Stimulated activated CD8-positive, alpha-beta memory T cell treated with anti-CD3 and anti-CD28 coated beads, Interleukin-15, amount 100 ng/mL, for 48 hours (primary cell): Measurements from ENCODE around the gene TMEM203.

ENCODE experiments used
- DNase-seq, 2 donors: peaks; one replicate each; pipeline ENCODE4 v3.0.0-alpha.2; 2020; ENCODE audit warnings: low read depth in 2 of 2

Gene TMEM203

DNA sequence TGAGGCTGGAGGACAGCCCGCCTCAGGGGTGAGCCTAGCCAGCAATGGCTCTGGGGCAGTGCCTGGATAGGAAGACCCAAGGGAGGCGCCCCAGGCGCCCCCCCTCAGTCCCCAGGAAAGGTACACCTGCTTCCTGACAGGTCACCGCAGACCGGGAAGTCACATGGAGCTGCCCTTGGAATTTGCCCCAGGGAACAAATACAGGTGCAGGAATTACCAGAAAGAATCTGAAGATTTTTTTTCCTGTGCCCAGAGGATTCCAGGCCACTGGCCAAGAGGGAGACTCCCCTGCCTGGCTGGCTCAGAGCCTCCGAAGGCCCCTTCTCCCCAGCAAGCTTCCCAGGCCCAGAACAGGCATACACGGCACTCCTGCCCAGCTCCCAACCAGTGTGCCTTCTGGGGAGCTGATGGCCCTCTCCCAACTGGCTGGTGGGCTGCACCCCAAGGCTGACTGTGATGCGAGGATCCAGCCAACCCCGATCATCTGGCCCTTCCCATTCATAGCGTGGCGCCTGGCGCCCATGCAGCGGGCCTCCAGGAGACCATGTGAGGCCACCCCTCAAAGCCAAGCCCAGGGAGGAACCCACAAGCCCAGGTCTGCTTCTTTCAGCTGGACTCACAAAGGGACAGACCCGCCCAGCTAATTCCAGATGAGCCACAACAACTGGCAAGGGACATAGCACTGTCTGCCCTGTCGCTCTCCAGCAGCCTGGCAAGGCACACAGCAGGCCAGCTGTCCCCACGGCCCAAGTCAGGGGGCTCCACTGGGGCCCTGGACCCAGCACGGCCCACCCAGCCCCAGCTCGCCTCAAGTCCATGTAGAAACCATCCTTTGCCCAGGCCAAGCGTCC, 7.2 kb downstream of the TMEM203 start:
- DNase-seq: no peak

DNA sequence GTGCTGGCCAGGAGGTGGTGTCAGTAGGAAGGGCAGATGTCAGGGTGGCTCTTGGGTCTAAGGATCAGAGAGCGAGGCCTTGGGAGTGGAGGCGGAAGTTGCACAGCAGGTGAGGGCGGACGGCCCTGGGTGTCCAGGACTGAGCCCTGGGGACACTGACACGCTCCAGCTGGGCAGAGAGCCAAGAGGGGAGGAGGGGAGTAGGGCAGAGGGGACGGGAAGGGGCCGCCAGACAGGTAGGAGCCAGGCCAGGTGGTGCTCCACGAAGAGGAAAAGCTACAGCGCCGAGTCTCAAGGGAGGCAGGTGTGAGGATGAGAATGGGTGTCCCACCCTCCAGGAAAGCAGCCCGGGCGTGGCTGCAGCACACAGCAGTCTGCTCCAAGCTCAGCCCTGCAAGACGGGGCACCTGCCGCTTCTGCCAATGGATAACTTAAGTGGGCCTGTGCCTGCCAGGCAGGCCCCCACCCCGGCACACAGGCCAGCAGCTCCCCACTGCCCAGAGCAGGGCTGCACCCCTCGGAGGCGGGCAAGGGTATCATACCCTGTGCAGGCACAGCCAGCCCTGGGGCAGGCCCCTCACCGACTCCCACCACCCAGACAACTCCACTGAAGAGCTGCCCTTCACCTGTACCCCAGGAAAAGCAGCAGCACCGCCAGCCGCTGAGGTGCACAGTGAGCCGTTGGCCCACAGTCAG, 9.8 kb downstream of the TMEM203 start:
- DNase-seq: no peak

- no peak for DNase-seq
These were observed 10.5 kb downstream of the TMEM203 start for GRCh38 chr9:137194909-137195308.

GRCh38 chr9:137194388-137194787, 11.1 kb downstream of the TMEM203 start:
- DNase-seq: no peak

DNA sequence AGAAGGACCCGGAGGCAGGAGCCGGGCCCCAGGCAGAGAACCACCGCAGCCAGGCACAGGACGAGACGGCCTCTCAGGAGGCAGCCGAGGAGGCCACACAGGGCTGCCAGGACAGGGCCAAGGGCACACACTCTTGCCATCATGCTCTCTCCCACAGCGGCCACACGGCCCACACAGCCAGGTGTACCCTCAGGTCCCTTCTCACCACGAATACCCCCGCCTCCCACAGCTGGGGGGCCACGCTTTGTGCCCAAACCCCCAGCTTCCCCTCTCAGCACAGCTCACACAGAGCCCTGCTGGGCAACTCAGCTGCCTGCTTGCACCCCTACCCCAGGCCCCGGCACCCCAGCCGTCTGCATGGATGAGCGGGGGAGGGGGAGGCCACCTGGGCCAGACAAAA, 11.7 kb downstream of the TMEM203 start:
- DNase-seq: no peak

GRCh38 chr9:137192859-137193258, 12.6 kb downstream of the TMEM203 start:
- no peak for DNase-seq

DNA sequence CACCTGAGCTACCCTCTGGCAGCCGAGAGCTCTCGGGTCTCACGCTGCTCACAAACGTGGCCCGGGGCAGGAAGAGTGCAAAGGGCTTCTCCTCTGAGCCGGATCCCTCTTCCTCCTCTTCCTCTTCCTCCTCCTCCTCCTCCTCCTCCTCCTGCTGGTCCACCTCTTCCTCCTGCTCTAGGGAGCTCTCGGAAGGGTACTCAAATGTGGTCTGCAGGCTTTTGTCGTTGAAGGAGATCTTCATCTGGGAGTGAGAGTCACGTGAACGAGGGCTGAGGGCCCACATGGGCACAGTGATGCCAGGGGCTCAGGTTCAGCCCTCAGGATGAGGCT, 13.0 kb downstream of the TMEM203 start:
- DNase-seq: no peak

DNA sequence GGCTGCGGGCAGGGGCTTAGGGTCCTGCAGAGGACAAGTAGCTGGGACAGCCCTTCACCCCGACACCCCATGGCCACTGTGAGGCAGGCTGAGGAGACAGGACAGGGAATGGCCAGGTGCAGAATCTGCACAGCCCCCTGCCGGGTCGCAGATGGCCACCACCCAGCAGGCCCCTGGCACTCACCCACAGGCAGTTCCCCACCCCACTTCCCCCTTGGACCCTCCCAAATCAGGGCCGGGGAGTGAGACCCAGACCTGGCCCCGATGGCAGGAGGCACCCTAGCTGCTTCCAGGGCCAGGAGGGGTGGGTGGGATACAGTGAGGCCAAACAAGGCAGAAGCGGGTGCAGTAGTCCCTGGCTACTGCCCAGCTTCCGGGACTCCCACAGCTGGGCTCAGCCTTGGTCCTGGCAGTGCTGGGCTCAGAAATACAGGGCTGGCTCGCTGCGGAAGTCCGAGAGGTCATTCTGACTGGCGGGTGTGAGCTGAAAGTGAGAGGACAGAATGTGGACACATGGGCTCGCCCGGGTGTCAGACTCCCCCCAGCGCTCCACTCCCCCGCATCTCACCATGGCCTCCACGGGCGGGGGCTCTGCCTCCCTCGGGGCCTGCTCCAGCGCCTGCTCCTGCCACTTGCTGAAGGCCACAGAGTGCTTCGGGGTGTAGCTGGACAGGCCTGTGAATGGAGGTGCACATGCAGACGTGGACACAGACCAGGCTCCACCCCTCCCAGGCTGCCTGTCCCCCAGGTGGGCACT, 13.6 kb downstream of the TMEM203 start:
- no peak for DNase-seq

- DNase-seq: no peak
These were observed 14.2 kb downstream of the TMEM203 start for GRCh38 chr9:137191245-137191644.

DNA sequence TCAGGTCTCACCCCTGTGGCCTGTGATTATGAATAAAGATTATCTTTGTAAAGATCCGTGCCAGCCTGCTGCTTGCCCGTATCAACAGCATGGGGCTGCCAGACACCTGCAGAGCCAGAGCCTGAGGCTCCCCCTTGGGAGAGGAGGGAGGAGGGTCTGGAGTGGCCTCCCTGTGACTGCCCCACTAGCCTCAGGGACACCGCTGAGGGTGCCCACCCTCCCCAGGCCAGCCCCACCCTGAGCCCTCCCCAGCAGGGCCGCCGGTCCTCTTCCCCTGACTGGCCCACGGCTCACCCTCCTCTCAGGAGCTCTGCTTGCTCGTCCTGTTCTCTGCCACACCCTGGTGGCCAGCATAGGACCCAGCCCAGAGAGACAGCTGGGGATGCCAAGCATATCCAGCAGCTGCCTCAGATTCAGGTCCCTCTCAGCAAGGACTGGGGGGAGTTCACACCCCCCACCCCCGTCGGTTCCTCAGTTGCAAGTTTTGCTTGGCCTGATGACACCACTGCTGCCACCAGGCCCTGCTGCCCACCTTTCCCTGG, 15.1 kb downstream of the TMEM203 start:
- no peak for DNase-seq

DNA sequence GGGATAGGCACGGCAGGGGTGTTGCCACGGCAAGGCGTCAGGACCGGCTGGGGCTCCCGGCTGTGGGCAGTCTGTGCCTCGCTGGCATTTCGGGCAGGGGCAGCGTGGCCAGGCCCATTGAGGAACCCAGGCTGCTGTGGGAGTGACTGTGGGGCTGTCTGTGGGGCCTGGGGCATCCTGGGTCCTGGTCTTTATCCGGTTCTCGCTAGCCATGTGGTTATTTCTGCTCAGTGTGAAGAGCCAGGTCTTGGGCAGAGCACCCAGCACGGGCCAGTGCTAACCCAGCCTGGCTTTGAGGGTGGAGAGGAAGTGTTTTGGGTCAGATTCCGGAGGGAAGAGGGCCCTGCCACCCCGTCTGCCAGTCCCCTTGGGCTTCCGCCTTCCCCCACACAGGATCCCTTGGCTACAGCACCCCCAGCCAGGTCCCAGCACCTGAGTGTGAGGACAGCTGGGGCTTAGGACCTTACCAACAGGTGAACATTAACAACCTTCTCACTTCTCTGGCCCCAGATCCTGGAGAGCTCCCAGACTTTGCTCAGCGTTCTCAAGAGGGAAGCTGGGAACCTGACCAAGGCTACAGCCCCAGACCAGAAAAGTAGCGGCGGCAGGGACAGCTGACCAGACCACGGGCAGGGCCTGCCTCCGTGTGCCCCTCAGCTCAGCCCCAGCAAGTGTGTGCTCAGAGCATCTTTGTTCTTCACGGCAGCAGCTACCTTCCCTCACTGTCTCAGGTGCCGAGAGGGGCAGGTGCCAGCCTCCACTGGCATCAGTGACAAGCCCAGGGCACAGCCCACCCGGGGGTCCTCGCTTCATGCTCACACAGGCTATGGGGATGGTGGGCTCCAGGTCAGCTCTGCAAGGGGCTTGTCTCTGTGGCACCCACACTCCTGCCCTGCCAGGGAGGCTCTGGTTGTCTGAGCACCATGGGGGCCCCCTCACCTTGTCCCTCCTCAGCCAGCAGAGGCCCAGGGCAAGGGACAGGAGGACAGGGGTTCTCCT, 15.9 kb downstream of the TMEM203 start:
- DNase-seq: no peak

- peak; percentile 88 to 91 for DNase-seq
These were observed 16.8 kb downstream of the TMEM203 start, which contains the start of the genes ANAPC2 and SSNA1 for GRCh38 chr9:137188490-137189296. ANAPC2 (minus strand) TSS chr9:137188560; CDS start chr9:137188532, 28 bp downstream. SSNA1 (plus strand) TSS chr9:137188676; CDS start chr9:137188727, 51 bp downstream.

GRCh38 chr9:137188086-137188489, 17.4 kb downstream of the TMEM203 start:
- no peak for DNase-seq

DNA sequence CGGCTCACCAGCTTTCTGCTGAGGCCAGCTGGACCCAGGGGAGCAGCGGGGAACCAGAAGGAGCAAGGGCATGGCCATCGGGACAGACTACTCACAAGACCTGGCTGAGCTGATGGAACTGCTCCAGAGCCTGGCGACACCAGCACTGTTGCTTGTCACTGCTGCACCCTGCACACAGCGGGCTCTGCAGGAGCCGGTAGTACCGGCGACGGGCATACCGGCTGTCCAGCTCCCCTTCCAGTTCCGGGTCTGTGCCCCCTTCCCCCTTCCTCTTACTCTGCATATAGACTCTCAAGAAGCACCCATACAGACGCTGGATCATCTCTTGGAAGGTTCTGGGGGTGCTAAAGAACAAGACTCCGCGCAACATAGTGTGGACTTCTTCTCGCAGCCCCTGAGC, 18.1 kb downstream of the TMEM203 start:
- no peak for DNase-seq

DNA sequence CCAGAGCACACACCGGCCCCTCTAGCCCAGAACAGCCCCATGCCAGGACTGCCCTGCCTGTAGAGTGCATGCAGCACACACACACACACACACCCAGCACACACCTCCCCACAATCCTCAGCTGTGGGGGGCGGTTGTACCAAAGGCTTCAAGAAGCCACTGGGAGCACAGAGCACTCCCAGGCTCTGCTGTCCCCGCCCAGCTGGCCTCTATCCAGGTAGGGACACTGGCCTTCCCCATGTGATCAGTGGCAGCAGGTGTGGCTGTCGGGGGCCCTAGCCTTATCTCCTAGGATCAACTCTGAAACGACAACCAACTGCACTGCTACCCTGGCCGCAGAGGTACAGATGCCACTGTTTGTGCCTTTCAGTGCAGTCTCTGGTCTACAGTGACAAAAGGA, 19.1 kb downstream of the TMEM203 start:
- no peak for DNase-seq

DNA sequence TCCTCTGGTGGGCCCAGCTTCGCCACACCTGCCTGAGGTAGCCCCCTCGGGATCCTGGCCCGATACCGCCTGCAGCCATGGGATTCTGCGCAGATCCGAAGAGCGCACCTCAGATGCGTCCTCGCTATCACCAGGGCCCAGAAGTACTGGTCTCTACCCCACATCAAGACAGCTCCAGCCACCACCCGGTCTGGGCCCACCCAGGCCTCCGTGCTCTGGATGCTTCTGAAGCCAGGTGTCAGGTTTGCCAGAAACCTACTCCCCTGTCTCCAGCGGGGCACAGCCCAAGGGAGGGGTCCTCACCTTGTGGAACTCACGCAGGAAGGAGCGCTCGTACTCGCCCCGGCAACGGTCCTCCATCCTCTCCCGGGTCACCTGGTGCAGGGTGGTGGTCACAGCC, 19.5 kb downstream of the TMEM203 start:
- DNase-seq: no peak

DNA sequence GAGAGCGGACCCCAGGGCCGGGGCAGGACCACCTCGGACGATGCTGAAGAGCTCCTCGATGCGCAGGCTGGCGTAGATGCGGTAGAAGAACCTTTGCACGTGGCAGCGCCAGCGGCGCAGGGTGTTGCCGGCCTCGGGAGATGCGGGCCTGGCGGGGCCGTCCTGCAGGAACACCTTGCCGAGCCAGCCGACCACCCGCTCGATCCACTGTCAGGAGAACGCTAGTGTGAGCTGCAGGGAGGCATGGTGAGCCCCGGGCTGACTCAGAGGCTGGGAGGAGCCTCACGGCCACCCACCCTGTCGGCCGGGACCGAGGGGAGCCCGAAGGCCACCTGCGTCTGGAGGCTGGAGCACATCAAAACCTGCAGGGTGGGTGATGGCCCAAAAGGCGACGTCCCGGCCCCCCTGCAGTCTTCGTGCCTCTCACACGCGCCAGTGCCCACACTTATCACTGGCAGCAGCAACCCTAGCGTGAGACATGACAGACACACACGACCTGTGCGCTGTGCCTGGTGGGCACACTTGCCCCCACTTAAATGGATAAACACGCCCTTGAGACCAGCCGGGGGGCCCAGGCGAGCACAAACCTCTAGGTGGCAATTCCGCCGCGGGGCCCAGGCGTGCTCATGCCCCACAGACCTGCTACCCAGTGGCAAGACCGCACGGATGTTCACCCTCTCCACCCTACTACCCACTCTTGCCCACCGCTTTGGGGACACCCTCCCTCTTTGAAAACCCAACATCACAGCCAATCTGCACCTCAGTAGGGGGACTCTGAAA, 20.4 kb downstream of the TMEM203 start:
- DNase-seq: no peak

DNA sequence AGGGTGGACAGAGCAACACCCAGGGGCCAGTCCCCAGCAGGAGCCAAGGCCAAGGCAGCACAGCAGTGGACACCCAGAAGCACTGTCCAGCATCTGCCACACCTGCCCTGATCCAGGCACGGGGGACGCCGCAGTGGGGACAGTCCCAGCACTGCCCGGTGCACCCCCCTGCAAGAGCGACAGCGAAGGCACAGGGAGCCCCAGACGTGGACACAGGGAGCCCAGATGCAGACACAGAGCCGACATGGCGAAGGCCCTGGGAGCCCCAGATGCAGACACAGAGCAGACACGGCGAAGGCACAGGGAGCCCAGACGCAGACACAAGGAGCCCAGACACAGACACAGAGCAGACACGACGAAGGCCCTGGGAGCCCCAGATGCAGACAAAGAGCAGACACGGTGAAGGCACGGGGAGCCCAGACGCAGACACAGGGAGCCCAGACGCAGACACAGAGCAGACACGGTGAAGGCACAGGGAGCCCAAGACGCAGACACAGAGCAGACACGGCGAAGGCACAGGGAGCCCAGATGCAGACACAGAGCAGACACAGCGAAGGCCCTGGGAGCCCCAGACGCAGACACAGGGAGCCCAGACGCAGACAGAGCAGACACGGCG, 21.4 kb downstream of the TMEM203 start:
- DNase-seq: no peak

- DNase-seq: no peak
These were observed 22.6 kb downstream of the TMEM203 start for GRCh38 chr9:137182836-137183235.
